ENCODE results near the gene DHRS1. TPM values are rescaled to one million over a fixed set of nuclear protein-coding genes. Genes with fewer than 3 reads are reported as not detected.
A peak's percentile ranks its signal among the peaks of the same experiment; 100 is the strongest.
"Not testable (repeated sequence)": the region's sequence is repeated elsewhere in the genome, so short reads cannot be mapped to it uniquely, and the experiment has no call there.

Gene DHRS1
- total RNA-seq, 1 experiment from 2014 or later, result 19.7 TPM

- H3K4me1 Mint-ChIP-seq (ENCODE audit: low read depth, unreplicated experiment), result peaks cover 7% of the 10 kb centered on the region
- H3K36me3 Mint-ChIP-seq (ENCODE audit: insufficient read depth, unreplicated experiment), result peaks cover 15% of the 10 kb centered on the region
- no peak overlapping the region for H3K4me3 Mint-ChIP-seq (ENCODE audit: low read depth, unreplicated experiment)
- no peaks in the 10 kb centered on the region for H3K9me3 Mint-ChIP-seq (ENCODE audit: low read depth, unreplicated experiment)
- BruUV-seq (replicated peaks), result no TSS peak
- TF ChIP-seq CTCF (IDR thresholded peaks at IDR 0.05; ENCODE audit: unreplicated experiment), result no peak
- CTCF ChIA-PET, result interaction anchor here (1.1 to 3.4 kb wide), 2 partner anchors 9 to 50 kb away, joined by 3 to 12 read pairs; no protein-coding TSS in a partner anchor
- H3K27me3 Mint-ChIP-seq (ENCODE audit: unreplicated experiment), result no peaks in the 10 kb centered on the region
- intact Hi-C loops (cut with micrococcal nuclease; ENCODE audit: unreplicated experiment), result no loop called here
- DNase-seq, result no peak
- H3K27ac Mint-ChIP-seq (ENCODE audit: unreplicated experiment), result no peak overlapping the region
Measured at GRCh38 chr14:24247422-24247821, 52.2 kb downstream of the DHRS1 start.

GRCh38 chr14:24246765-24247212 lies 52.8 kb downstream of the DHRS1 start:
- intact Hi-C loops (cut with micrococcal nuclease; ENCODE audit: unreplicated experiment), result no loop called here
- no peaks in the 10 kb centered on the region for H3K9me3 Mint-ChIP-seq (ENCODE audit: low read depth, unreplicated experiment)
- CTCF ChIA-PET, result interaction anchor here (0.9 to 3.4 kb wide), 3 partner anchors 8 to 53 kb away, joined by 3 to 12 read pairs (median 3); partner anchors contain the start of genes DHRS1 and NOP9
- peaks cover 5% of the 10 kb centered on the region for H3K4me1 Mint-ChIP-seq (ENCODE audit: low read depth, unreplicated experiment)
- H3K27me3 Mint-ChIP-seq (ENCODE audit: unreplicated experiment), result no peaks in the 10 kb centered on the region
- peaks cover 21% of the 10 kb centered on the region for H3K36me3 Mint-ChIP-seq (ENCODE audit: insufficient read depth, unreplicated experiment)
- no peak overlapping the region for H3K4me3 Mint-ChIP-seq (ENCODE audit: low read depth, unreplicated experiment)
- H3K27ac Mint-ChIP-seq (ENCODE audit: unreplicated experiment), result no peak overlapping the region
- DNase-seq, result no peak
- no TSS peak for BruUV-seq (replicated peaks)
- TF ChIP-seq CTCF (IDR thresholded peaks at IDR 0.05; ENCODE audit: unreplicated experiment), result no peak

- CTCF ChIA-PET; BruUV-seq (replicated peaks): not testable (repeated sequence)
Measured at GRCh38 chr14:24245350-24245749, 54.2 kb downstream of the DHRS1 start.

GRCh38 chr14:24243336-24243836 lies 56.2 kb downstream of the DHRS1 start:
- TF ChIP-seq CTCF (IDR thresholded peaks at IDR 0.05; ENCODE audit: unreplicated experiment), result no peak
- CTCF ChIA-PET, result interaction anchor here (0.7 to 4.2 kb wide), 9 partner anchors 19 to 188 kb away, joined by 3 to 108 read pairs (median 4); partner anchors contain the start of genes CHMP4A, CIDEB, DHRS1 and IRF9
- intact Hi-C loops (cut with micrococcal nuclease; ENCODE audit: unreplicated experiment), result loop anchor here (1.0 to 2.0 kb wide), 2 partner anchors 27 to 54 kb away; partner anchors contain the start of gene RABGGTA
- Mint-ChIP-seq H3K4me1 (ENCODE audit: low read depth, unreplicated experiment) (no peaks in the 10 kb centered on the region), H3K4me3 (ENCODE audit: low read depth, unreplicated experiment) (peak overlapping the region; percentile 83), H3K36me3 (ENCODE audit: insufficient read depth, unreplicated experiment) (peaks cover 29% of the 10 kb centered on the region), H3K27me3 (ENCODE audit: unreplicated experiment) (no peaks in the 10 kb centered on the region), H3K9me3 (ENCODE audit: low read depth, unreplicated experiment) (no peaks in the 10 kb centered on the region), H3K27ac (ENCODE audit: unreplicated experiment) (peak overlapping the region; percentile 96)
- no TSS peak for BruUV-seq (replicated peaks)
- peak; percentile 65 for DNase-seq

More at GRCh38 chr14:24245350-24245749, 54.2 kb downstream of the DHRS1 start:
- intact Hi-C loops (cut with micrococcal nuclease; ENCODE audit: unreplicated experiment); H3K27me3 Mint-ChIP-seq (ENCODE audit: unreplicated experiment); DNase-seq; H3K4me3 Mint-ChIP-seq (ENCODE audit: low read depth, unreplicated experiment); H3K9me3 Mint-ChIP-seq (ENCODE audit: low read depth, unreplicated experiment); H3K4me1 Mint-ChIP-seq (ENCODE audit: low read depth, unreplicated experiment): not testable (repeated sequence)
- Mint-ChIP-seq H3K36me3 (ENCODE audit: insufficient read depth, unreplicated experiment) (peaks cover 27% of the 10 kb centered on the region), H3K27ac (ENCODE audit: unreplicated experiment) (peak overlapping the region; percentile 77)
